Activated naive CD4-positive, alpha-beta T cell treated with anti-CD3 and anti-CD28 coated beads, Interleukin-2, amount 50 U/mL, for 72 hours (primary cell): Measurements from ENCODE around the gene CUL2. TPM values are rescaled to one million over a fixed set of nuclear protein-coding genes. Genes with fewer than 3 reads are reported as not detected.

ENCODE experiments used
- total RNA-seq, 2 donors: library from RNA; stranded (reverse); gene quantifications; one replicate each; pipeline ENCODE4 v1.2.3, GENCODE V29; 2022

The CUL2 gene
- total RNA-seq, 2 donors from 2014 or later = 43.8 to 45.9 TPM

Other genes starting within 250 kb of the CUL2 start
- 100 to 1,000 TPM in 1 of 2 donors, 10 to 100 TPM in 1; 92.9 to 147 TPM for gene CREM, start 36.5 kb upstream of the CUL2 start, total RNA-seq
- 10 to 100 TPM; 31.4 to 44.2 TPM for gene CCNY, start 246.2 kb upstream of the CUL2 start, total RNA-seq